ENCODE results near the gene ZNF621.

GRCh38 chr3:40584625-40585189 is 59.9 kb downstream of the ZNF621 start:
- TF ChIP-seq CTCF (IDR thresholded peaks at IDR 0.05) (peak; percentile 93 to 96 (median 95)), EP300 (IDR thresholded peaks at IDR 0.05) (no peak), POLR2A (IDR thresholded peaks at IDR 0.05) (no peak)
